ENCODE data around the gene ERP27.
A peak's percentile ranks its signal among the peaks of the same experiment; 100 is the strongest.

The ERP27 gene

GRCh38 chr12:14959463-14959862 is 21.1 kb upstream of the ERP27 start:
- no peak for DNase-seq (ENCODE audit: low spot score)

- no peak for DNase-seq (ENCODE audit: low spot score)
Observed at GRCh38 chr12:14959126-14959440, 20.7 kb upstream of the ERP27 start.

- DNase-seq (ENCODE audit: low spot score) = no peak
Observed at GRCh38 chr12:14958361-14959125, 20.2 kb upstream of the ERP27 start.

- DNase-seq (ENCODE audit: low spot score) = no peak
Observed at GRCh38 chr12:14957551-14958168, 19.3 kb upstream of the ERP27 start.

- no peak for DNase-seq (ENCODE audit: low spot score)
Observed at GRCh38 chr12:14956905-14957304, 18.6 kb upstream of the ERP27 start.

- no peak for DNase-seq (ENCODE audit: low spot score)
Observed at GRCh38 chr12:14956024-14956891, 17.9 kb upstream of the ERP27 start.

GRCh38 chr12:14954269-14954668 is 15.9 kb upstream of the ERP27 start:
- no peak for DNase-seq (ENCODE audit: low spot score)

GRCh38 chr12:14953752-14954151 is 15.4 kb upstream of the ERP27 start:
- no peak for DNase-seq (ENCODE audit: low spot score)

- peak; percentile 49 for DNase-seq (ENCODE audit: low spot score)
Observed at GRCh38 chr12:14952299-14952921, 14.1 kb upstream of the ERP27 start.

GRCh38 chr12:14951851-14952250 is 13.5 kb upstream of the ERP27 start:
- DNase-seq (ENCODE audit: low spot score) = no peak

GRCh38 chr12:14950982-14951746 is 12.8 kb upstream of the ERP27 start:
- DNase-seq (ENCODE audit: low spot score) = no peak

- no peak for DNase-seq (ENCODE audit: low spot score)
Observed at GRCh38 chr12:14950421-14950820, 12.1 kb upstream of the ERP27 start.

- no peak for DNase-seq (ENCODE audit: low spot score)
Observed at GRCh38 chr12:14949631-14950030, 11.3 kb upstream of the ERP27 start.

- peak; percentile 45 for DNase-seq (ENCODE audit: low spot score)
Observed at GRCh38 chr12:14948672-14949071, 10.3 kb upstream of the ERP27 start.

- DNase-seq (ENCODE audit: low spot score) = no peak
Observed at GRCh38 chr12:14946861-14947260, 8.5 kb upstream of the ERP27 start.

GRCh38 chr12:14946162-14946561 is 7.8 kb upstream of the ERP27 start:
- DNase-seq (ENCODE audit: low spot score) = no peak

GRCh38 chr12:14942196-14942931 is 4.0 kb upstream of the ERP27 start:
- DNase-seq (ENCODE audit: low spot score) = no peak

GRCh38 chr12:14941369-14941768 is 3.0 kb upstream of the ERP27 start:
- no peak for DNase-seq (ENCODE audit: low spot score)

- DNase-seq (ENCODE audit: low spot score) = no peak
Observed at GRCh38 chr12:14937689-14938088, 648 bp downstream of the ERP27 start.

- no peak for DNase-seq (ENCODE audit: low spot score)
Observed at GRCh38 chr12:14937014-14937413, 1.3 kb downstream of the ERP27 start.

- no peak for DNase-seq (ENCODE audit: low spot score)
Observed at GRCh38 chr12:14936224-14936861, 2.0 kb downstream of the ERP27 start.

Measured in RKO (cell line).